Measurements from ENCODE around the gene MYL11.
"Not testable (repeated sequence)": the region's sequence is repeated elsewhere in the genome, so short reads cannot be mapped to it uniquely, and the experiment has no call there.

The MYL11 gene

DNA sequence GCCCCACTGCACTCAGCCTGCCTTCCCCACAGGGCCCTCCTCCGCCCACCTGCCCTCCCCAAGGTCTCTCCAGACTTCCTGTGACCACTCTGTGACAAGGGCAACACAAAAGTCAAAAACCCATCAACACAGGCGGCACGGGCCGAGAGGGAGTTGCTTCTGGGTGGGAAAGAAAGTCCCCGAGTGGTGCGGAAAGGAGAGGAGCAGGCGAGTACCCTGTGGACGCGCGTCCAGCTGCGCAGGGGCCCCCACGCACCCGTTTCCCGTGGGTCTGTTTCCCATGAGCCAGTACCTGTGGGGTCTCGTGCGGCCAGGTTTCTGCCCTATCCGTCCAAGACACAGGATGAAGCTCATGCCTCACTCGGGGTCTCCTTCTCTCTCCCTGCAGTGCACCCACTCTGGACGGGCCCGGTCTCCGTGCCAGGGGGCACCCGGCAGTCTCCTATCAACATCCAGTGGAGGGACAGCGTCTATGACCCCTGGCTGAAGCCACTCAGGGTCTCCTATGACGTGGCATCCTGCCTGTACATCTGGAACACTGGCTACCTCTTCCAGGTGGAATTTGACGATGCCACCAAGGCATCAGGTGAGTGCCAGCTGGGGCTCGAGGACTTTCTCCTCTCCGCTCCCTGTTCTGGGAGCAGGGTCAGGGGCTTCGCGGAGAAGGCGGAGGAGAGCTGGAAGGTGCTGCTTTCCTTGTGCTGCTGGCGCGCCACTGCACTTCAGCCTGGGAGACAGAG, 31.7 kb upstream of the MYL11 start:
- ChIA-PET POLR2A (interaction anchor here (1.2 to 1.4 kb wide), 2 partner anchors 12 to 184 kb away, joined by 4 to 6 read pairs; partner anchors contain the start of gene CD2BP2), CTCF (interaction anchor here (0.5 kb wide), 1 partner anchor 110 kb away, joined by 5 read pairs; no protein-coding TSS in a partner anchor)
- no peak for TF ChIP-seq SP1 (IDR thresholded peaks at IDR 0.05)
- no peak for TF ChIP-seq BHLHE40 (IDR thresholded peaks at IDR 0.05; ENCODE audit: borderline replicate concordance)
- no peak for TF ChIP-seq SUZ12 (IDR thresholded peaks at IDR 0.05)
- TF ChIP-seq TARDBP (IDR thresholded peaks at IDR 0.05) = no peak
- TF ChIP-seq CTBP1 (IDR thresholded peaks at IDR 0.05; ENCODE audit: borderline replicate concordance) = no peak
- TF ChIP-seq HDGF (IDR thresholded peaks at IDR 0.05; ENCODE audit: borderline replicate concordance) = no peak
- no peak for TF ChIP-seq ARNT (IDR thresholded peaks at IDR 0.05)
- TF ChIP-seq L3MBTL2 (conservative IDR thresholded peaks at IDR 0.05) = no peak
- DNase-seq (ENCODE audit: extremely low spot score) = no peak

DNA sequence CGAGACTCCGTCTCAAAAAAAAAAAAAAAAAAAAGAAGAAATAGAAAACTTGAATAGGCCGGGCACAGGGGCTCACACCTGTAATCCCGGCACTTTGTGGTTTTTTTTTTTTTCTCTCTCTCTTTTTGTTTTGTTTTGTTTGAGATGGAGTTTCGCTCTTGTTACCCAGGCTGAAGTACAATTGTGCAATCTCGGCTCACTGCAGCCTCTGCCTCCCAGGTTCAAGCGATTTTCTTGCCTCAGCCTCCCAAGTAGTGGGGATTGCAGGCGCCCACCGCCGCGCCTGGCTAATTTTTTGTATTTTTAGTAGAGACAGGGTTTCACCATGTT, 31.1 kb upstream of the MYL11 start:
- POLR2A ChIA-PET = interaction anchor here (1.4 kb wide), 1 partner anchor 184 kb away, joined by 4 read pairs; no protein-coding TSS in a partner anchor
- CTCF ChIA-PET; DNase-seq (ENCODE audit: extremely low spot score): not testable (repeated sequence)

DNA sequence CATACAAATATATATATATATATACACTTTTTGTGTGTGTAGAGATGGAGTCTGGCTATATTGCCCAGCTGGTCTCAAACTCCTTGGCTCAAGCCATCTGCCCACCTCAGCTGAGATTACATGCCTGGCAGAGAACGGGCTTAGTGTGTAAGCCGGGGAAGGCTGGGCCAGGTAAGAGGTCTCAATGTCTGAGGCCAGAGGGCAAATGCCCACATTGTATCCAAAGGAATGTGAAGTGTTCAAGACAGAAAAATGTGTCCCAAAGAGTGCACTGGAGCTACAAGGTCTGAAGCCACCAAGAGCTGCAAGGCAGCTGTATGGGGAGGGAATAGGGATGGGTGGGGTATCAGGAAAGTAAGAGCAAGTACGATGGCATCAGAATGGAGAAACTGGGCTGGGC, 28.3 kb upstream of the MYL11 start:
- TF ChIP-seq ELF4 (IDR thresholded peaks at IDR 0.05) (no peak), FOXM1 (IDR thresholded peaks at IDR 0.05; ENCODE audit: borderline replicate concordance) (no peak), TARDBP (IDR thresholded peaks at IDR 0.05) (no peak), SUZ12 (IDR thresholded peaks at IDR 0.05) (no peak), HDGF (IDR thresholded peaks at IDR 0.05; ENCODE audit: borderline replicate concordance) (no peak), BHLHE40 (IDR thresholded peaks at IDR 0.05; ENCODE audit: borderline replicate concordance) (no peak), ZNF384 (IDR thresholded peaks at IDR 0.05) (no peak)
- TF ChIP-seq, protein P1, sequence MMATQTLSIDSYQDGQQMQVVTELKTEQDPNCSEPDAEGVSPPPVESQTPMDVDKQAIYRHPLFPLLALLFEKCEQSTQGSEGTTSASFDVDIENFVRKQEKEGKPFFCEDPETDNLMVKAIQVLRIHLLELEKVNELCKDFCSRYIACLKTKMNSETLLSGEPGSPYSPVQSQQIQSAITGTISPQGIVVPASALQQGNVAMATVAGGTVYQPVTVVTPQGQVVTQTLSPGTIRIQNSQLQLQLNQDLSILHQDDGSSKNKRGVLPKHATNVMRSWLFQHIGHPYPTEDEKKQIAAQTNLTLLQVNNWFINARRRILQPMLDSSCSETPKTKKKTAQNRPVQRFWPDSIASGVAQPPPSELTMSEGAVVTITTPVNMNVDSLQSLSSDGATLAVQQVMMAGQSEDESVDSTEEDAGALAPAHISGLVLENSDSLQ (IDR thresholded peaks at IDR 0.05) = no peak
- ChIA-PET CTCF (no interaction called here), POLR2A (interaction anchor here (0.7 to 1.8 kb wide), 3 partner anchors 8 to 32 kb away, joined by 3 to 7 read pairs (median 5); partner anchors contain the start of gene CD2BP2)
- no peak for DNase-seq (ENCODE audit: extremely low spot score)

DNA sequence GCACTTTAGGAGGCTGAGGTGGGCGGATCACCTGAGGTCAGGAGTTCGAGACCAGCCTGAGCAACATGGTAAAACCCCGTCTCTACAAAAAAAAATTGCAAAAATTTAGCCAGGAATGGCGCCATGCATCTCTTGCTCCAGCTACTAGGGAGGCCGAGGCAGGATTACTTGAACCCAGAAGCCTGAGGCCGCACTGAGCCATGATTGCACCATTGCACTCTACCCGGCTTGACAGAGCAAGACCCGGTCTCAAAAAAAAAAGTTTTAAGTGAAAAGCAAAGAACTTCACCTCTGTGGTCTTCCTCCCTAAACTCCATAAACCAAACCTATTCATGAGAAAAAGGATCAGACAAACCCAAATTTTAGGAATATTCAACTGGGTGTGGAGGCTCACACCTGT, 26.5 kb upstream of the MYL11 start:
- ChIA-PET CTCF (no interaction called here), POLR2A (interaction anchor here (1.8 kb wide), 1 partner anchor 8 kb away, joined by 5 read pairs; no protein-coding TSS in a partner anchor)
- TF ChIP-seq HDGF (IDR thresholded peaks at IDR 0.05; ENCODE audit: borderline replicate concordance) (no peak), L3MBTL2 (conservative IDR thresholded peaks at IDR 0.05) (no peak), ZNF384 (IDR thresholded peaks at IDR 0.05) (no peak), FOXM1 (IDR thresholded peaks at IDR 0.05; ENCODE audit: borderline replicate concordance) (no peak), FOXA1 (IDR thresholded peaks at IDR 0.05) (no peak), ARNT (IDR thresholded peaks at IDR 0.05) (no peak), ELF4 (IDR thresholded peaks at IDR 0.05) (no peak), SP1 (IDR thresholded peaks at IDR 0.05) (no peak), TARDBP (IDR thresholded peaks at IDR 0.05) (no peak), LEF1 (IDR thresholded peaks at IDR 0.05; ENCODE audit: borderline replicate concordance) (no peak), NFRKB (IDR thresholded peaks at IDR 0.05) (no peak), FOXK2 (IDR thresholded peaks at IDR 0.05) (no peak), BHLHE40 (IDR thresholded peaks at IDR 0.05; ENCODE audit: borderline replicate concordance) (no peak), SUZ12 (IDR thresholded peaks at IDR 0.05) (no peak)
- TF ChIP-seq, protein P1 (IDR thresholded peaks at IDR 0.05) = no peak
- DNase-seq (ENCODE audit: extremely low spot score) = no peak

DNA sequence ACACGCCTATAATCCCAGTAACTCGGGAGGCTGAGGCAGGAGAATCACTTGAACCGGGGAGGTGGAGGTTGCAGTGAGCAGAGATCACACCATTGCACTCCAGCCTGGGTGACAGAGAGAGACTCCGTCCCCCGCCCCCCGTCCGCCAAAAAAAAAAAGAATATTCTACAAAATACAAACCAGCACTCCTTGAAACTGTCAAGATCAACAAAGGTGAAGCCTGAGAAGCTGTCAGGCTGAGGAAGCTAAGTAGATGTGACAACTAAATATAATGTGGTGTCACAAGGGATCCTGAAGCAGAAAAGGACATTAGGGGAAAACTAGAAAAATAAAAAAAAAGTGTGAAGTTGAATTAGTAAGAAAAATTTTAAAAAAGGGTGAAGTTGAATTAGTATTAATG, 25.7 kb upstream of the MYL11 start:
- DNase-seq (ENCODE audit: extremely low spot score) = no peak
- no peak for TF ChIP-seq LEF1 (IDR thresholded peaks at IDR 0.05; ENCODE audit: borderline replicate concordance)
- TF ChIP-seq FOXK2 (IDR thresholded peaks at IDR 0.05) = no peak
- no peak for TF ChIP-seq ARNT (IDR thresholded peaks at IDR 0.05)
- no peak for TF ChIP-seq NFRKB (IDR thresholded peaks at IDR 0.05)
- TF ChIP-seq, protein P1 (IDR thresholded peaks at IDR 0.05) = no peak
- no peak for TF ChIP-seq FOXA1 (IDR thresholded peaks at IDR 0.05)
- no peak for TF ChIP-seq CTBP1 (IDR thresholded peaks at IDR 0.05; ENCODE audit: borderline replicate concordance)
- no peak for TF ChIP-seq FOXM1 (IDR thresholded peaks at IDR 0.05; ENCODE audit: borderline replicate concordance)
- no peak for TF ChIP-seq TARDBP (IDR thresholded peaks at IDR 0.05)
- TF ChIP-seq ELF4 (IDR thresholded peaks at IDR 0.05) = no peak
- no peak for TF ChIP-seq SUZ12 (IDR thresholded peaks at IDR 0.05)
- no peak for TF ChIP-seq HDGF (IDR thresholded peaks at IDR 0.05; ENCODE audit: borderline replicate concordance)
- no peak for TF ChIP-seq L3MBTL2 (conservative IDR thresholded peaks at IDR 0.05)
- TF ChIP-seq SP1 (IDR thresholded peaks at IDR 0.05) = no peak
- TF ChIP-seq BHLHE40 (IDR thresholded peaks at IDR 0.05; ENCODE audit: borderline replicate concordance) = no peak
- TF ChIP-seq ZNF384 (IDR thresholded peaks at IDR 0.05) = no peak
- ChIA-PET CTCF (interaction anchor here (0.6 kb wide), 1 partner anchor 66 kb away, joined by 3 read pairs; no protein-coding TSS in a partner anchor), POLR2A (no interaction called here)

- POLR2A ChIA-PET = no interaction called here
These were observed 24.9 kb upstream of the MYL11 start for GRCh38 chr16:30349675-30350074.

More at GRCh38 chr16:30349675-30350074, 24.9 kb upstream of the MYL11 start:
- DNase-seq (ENCODE audit: extremely low spot score) = no peak
- TF ChIP-seq ZNF384 (IDR thresholded peaks at IDR 0.05) (no peak), CTBP1 (IDR thresholded peaks at IDR 0.05; ENCODE audit: borderline replicate concordance) (no peak)
- CTCF ChIA-PET = no interaction called here

All from HEK293T (cell line).